Lower leg skin (tissue), 3 donors: ENCODE measurements around the gene PDE7B.

Experiments used
- CTCF ChIP-seq, 3 donors: fragments of 450-650 bp; IDR thresholded peaks; one replicate each; pipeline ENCODE4 v1.5.1; 2016; ENCODE audit warnings: antibody characterized with exemption in 3 of 3, mild to moderate bottlenecking in 3 of 3, moderate library complexity in 2 of 3
- POLR2A ChIP-seq, 2 donors: fragments of 450-650 bp; IDR thresholded peaks; one replicate each; pipeline ENCODE4 v1.6.1; 2016 to 2017; ENCODE audit warnings: antibody characterized with exemption in 2 of 2, mild to moderate bottlenecking in 1 of 2, moderate library complexity in 1 of 2

GRCh38 chr6:136076496-136076895, 225.0 kb downstream of the PDE7B start:
- TF ChIP-seq CTCF (IDR thresholded peaks at IDR 0.05) = no peak
- no peak for TF ChIP-seq POLR2A (IDR thresholded peaks at IDR 0.05)
